Heart right ventricle (tissue), 16 donors: Measurements from ENCODE around the gene GP9. TPM values are rescaled to one million over a fixed set of nuclear protein-coding genes. Genes with fewer than 3 reads are reported as not detected.

Experiments
- ATAC-seq, 8 donors: fragments of 200-7000 bp; cut with Tn5 transposase; one replicate each; pipeline ENCODE4 v1.9.1; 2020; ENCODE audit warnings: mild to moderate bottlenecking in 8 of 8, moderate library complexity in 8 of 8, moderate number of reproducible peaks in 1 of 8
- DNase-seq, 2 donors: peaks; one replicate each; pipeline ENCODE4 v3.0.0-alpha.2; 2020
- H3K27ac ChIP-seq, 10 donors: fragments of 200-600 bp; sonication (generic) in 2 of 10; one replicate each; pipeline versions ENCODE4 v1.5.0 to v1.8.0; 2020 to 2022; ENCODE audit warnings: mild to moderate bottlenecking in 3 of 10
- H3K27me3 ChIP-seq, 7 donors: fragments of 200-600 bp; one replicate each; pipeline ENCODE4 v1.8.0; 2021 to 2022; ENCODE audit warnings: mild to moderate bottlenecking in 2 of 7
- H3K36me3 ChIP-seq, 9 donors: fragments of 200-600 bp; sonication (generic) in 1 of 9; one replicate each; pipeline versions ENCODE4 v1.5.0 to v1.8.0; 2020 to 2022; ENCODE audit warnings: mild to moderate bottlenecking in 2 of 9
- H3K4me1 ChIP-seq, 9 donors: fragments of 200-600 bp; sonication (generic) in 1 of 9; one replicate each; pipeline versions ENCODE4 v1.5.0 to v1.8.0; 2020 to 2022; ENCODE audit warnings: mild to moderate bottlenecking in 4 of 9
- H3K4me3 ChIP-seq, 10 donors: fragments of 200-600 bp; sonication (generic) in 2 of 10; one replicate each; pipeline versions ENCODE4 v1.5.0 to v1.8.0; 2020 to 2022; ENCODE audit warnings: mild to moderate bottlenecking in 7 of 10, moderate library complexity in 2 of 10
- H3K9me3 ChIP-seq, 11 donors: fragments of 200-600 bp in 10 of 11; sonication (generic) in 2 of 11; one replicate each; pipeline versions ENCODE4 v1.5.0 to v1.8.0; 2013 to 2022; ENCODE audit warnings: mild to moderate bottlenecking in 2 of 11, control low read depth in 1 of 11, moderate library complexity in 1 of 11
- CTCF ChIP-seq, 9 donors: fragments of 200-600 bp; sonication (generic) in 2 of 9; IDR thresholded peaks; one replicate each; pipeline versions ENCODE4 v1.5.0 to v1.8.0; 2021 to 2022; ENCODE audit warnings: antibody characterized with exemption in 9 of 9, mild to moderate bottlenecking in 5 of 9, moderate library complexity in 1 of 9
- WGBS, 2 donors: extraction: QIAGEN DNeasy Blood & Tissue Kit; methylation state at CpG; one replicate each; pipeline ENCODE4 v1.1.7; 2013; ENCODE audit warnings: inconsistent platforms in 1 of 2; 5-methylcytosine and 5-hydroxymethylcytosine counted together
- intact Hi-C, 10 donors: fragments of 100-400 bp; cut with DNase I; formaldehyde crosslinking; loops; one replicate each; pipeline versions ENCODE4 v1.11.1 to v1.14.2; 2022
- polyA plus RNA-seq, 2 donors: library from polyadenylated mRNA; stranded (reverse); fragments of 200-250 nt; gene quantifications; one replicate each; pipeline ENCODE4 v1.2.3, GENCODE V29; 2013
- total RNA-seq, 10 donors: library from RNA; stranded (reverse); fragmentation: NEBNext Ultra II Directional in 3 of 10; extraction: Animal tissue kit (Norgen Biotek cat#: 25700) in 3 of 10; gene quantifications; one replicate each; pipeline versions ENCODE4 v1.2.1 to v1.2.4, GENCODE V29; 2021 to 2023
- donor health status: Arrhythmogenic right ventricular cardiomyopathy.
- donor health status: ischemic (EF 13 %, LVEDD 7.1; RV severe dilation, severe dysfunction).
- donor health status: healthy with polysubstance abuse.
- donor health status: DM: no; HTN: yes; CAD: no.
- donor health status: DM: no; HTN: no; CAD: no.
- donor health status: ischemic (EF 25% LVEDD 6.9; RV normal size, moderate dysfunction).
- donor health status: ischemic (EF 25% LVEDD 5.7; RV mildly dilated, moderate dysfunction).
- donor health status: healthy.
- donor health status: DM: yes; HTN: yes; CAD: no.
- donor health status: Ischemic cardiomyopathy.
- donor health status: ischemic (EF 35%, LVEDD 5.7; RV mildly dilated, moderate dysfunction).
- donor health status: nonischemic (EF 11% LVEDD 7.7; RV severe dilation, severe dysfunction).
- donor health status: DM: yes; HTN: yes; CAD: no.
- donor health status: PGD.
- donor health status: ischemic (EF 29% LVEDD 5.4; RV normal size, mild dysfunction).
- donor health status: nonischemic (EF 23%, LVEDD 6.1; RV moderate dilation, normal function).

The GP9 gene
- total and polyA plus RNA-seq, 12 donors = 0.13 TPM; not detected in 11

GRCh38 chr3:129025108-129025507 lies 35.5 kb upstream of the GP9 start:
- H3K9me3 ChIP-seq = peaks cover 0 to 2% (median 0%) of the 10 kb centered on the region in 11 donors
- peaks cover 9 to 73% (median 34%) of the 10 kb centered on the region in 9 donors for H3K4me1 ChIP-seq
- no peaks in the 10 kb centered on the region for H3K36me3 ChIP-seq
- H3K4me3 ChIP-seq = no peak overlapping the region
- no peak for TF ChIP-seq CTCF (IDR thresholded peaks at IDR 0.05)
- no peak for ATAC-seq
- DNase-seq = no peak
- H3K27me3 ChIP-seq = no peaks in the 10 kb centered on the region
- intact Hi-C loops = loop anchor here in 2 of 10 donors (2.0 to 5.0 kb wide), 3 partner anchors 20 to 54 kb away; partner anchors contain the start of gene CFAP92 (in 1 of the 2)
- H3K27ac ChIP-seq = peak overlapping the region in 9 of 10 donors; percentile 24 to 93 (median 74)
- WGBS, 2 donors = 78 to 87% methylated on average over 15 of the region's 15 CpGs

GRCh38 chr3:129025691-129026435 lies 34.7 kb upstream of the GP9 start:
- TF ChIP-seq CTCF (IDR thresholded peaks at IDR 0.05) = no peak
- Histone ChIP-seq H3K36me3 (peaks cover 0 to 2% (median 0%) of the 10 kb centered on the region in 9 donors), H3K27ac (peak overlapping the region in 8 of 10 donors; percentile 55 to 93 (median 76)), H3K4me1 (peaks cover 9 to 68% (median 34%) of the 10 kb centered on the region in 9 donors), H3K4me3 (no peak overlapping the region), H3K9me3 (peaks cover 0 to 5% (median 0%) of the 10 kb centered on the region in 11 donors), H3K27me3 (no peaks in the 10 kb centered on the region)
- intact Hi-C loops = loop anchor here in 2 of 10 donors (2.0 to 5.0 kb wide), 3 partner anchors 21 to 55 kb away; partner anchors contain the start of gene CFAP92 (in 1 of the 2)
- peak; percentile 70 to 74 for DNase-seq
- 35 to 42% methylated on average over 8 of the region's 8 CpGs for WGBS, 2 donors
- peak; percentile 45 to 62 (median 47) for ATAC-seq

GRCh38 chr3:129026728-129027543 lies 33.6 kb upstream of the GP9 start:
- H3K27me3 ChIP-seq = no peaks in the 10 kb centered on the region
- WGBS, 2 donors = 6 to 7% methylated on average over 54 of the region's 54 CpGs
- H3K4me3 ChIP-seq = peak overlapping the region; percentile 27 to 65 (median 55)
- peak; percentile 54 to 90 (median 79) for TF ChIP-seq CTCF (IDR thresholded peaks at IDR 0.05)
- peaks cover 9 to 57% (median 31%) of the 10 kb centered on the region in 9 donors for H3K4me1 ChIP-seq
- peaks cover 0 to 11% (median 0%) of the 10 kb centered on the region in 9 donors for H3K36me3 ChIP-seq
- peak overlapping the region in 9 of 10 donors; percentile 55 to 93 (median 75) for H3K27ac ChIP-seq
- DNase-seq (peak; percentile 90 to 91), ATAC-seq (peak; percentile 86 to 95 (median 90))
- intact Hi-C loops = loop anchor here in 1 of 10 donors (5.0 kb wide), 1 partner anchor 35 kb away; the partner anchor contains the start of gene CFAP92
- peaks cover 0 to 5% (median 0%) of the 10 kb centered on the region in 11 donors for H3K9me3 ChIP-seq

GRCh38 chr3:129027544-129027880 lies 33.1 kb upstream of the GP9 start:
- H3K27me3 ChIP-seq = no peaks in the 10 kb centered on the region
- H3K27ac ChIP-seq = peak overlapping the region in 9 of 10 donors; percentile 55 to 93 (median 75)
- peaks cover 0 to 13% (median 0%) of the 10 kb centered on the region in 9 donors for H3K36me3 ChIP-seq
- WGBS, 2 donors = 82 to 83% methylated on average over 15 of the region's 15 CpGs
- H3K4me1 ChIP-seq = peaks cover 6 to 53% (median 29%) of the 10 kb centered on the region in 9 donors
- no peak for TF ChIP-seq CTCF (IDR thresholded peaks at IDR 0.05)
- peaks cover 0 to 5% (median 0%) of the 10 kb centered on the region in 11 donors for H3K9me3 ChIP-seq
- ATAC-seq = no peak
- intact Hi-C loops = loop anchor here in 1 of 10 donors (5.0 kb wide), 1 partner anchor 35 kb away; the partner anchor contains the start of gene CFAP92
- no peak for DNase-seq
- peak overlapping the region; percentile 27 to 65 (median 55) for H3K4me3 ChIP-seq
